Eye (tissue), 1 donor: ENCODE data around the gene CLPTM1L.
"Not testable (repeated sequence)": the region's sequence is repeated elsewhere in the genome, so short reads cannot be mapped to it uniquely, and the experiment has no call there.

Experiments used
- DNase-seq: peaks from one replicate; pipeline ENCODE4 v3.0.0-alpha.2; 2015

The CLPTM1L gene

GRCh38 chr5:1338506-1339070 lies 6.3 kb downstream of the CLPTM1L start:
- DNase-seq: no peak

- no peak for DNase-seq
Measured at GRCh38 chr5:1338196-1338490, 6.8 kb downstream of the CLPTM1L start.

GRCh38 chr5:1337489-1338195 lies 7.3 kb downstream of the CLPTM1L start:
- no peak for DNase-seq

- DNase-seq: no peak
Measured at GRCh38 chr5:1336749-1337488, 8.0 kb downstream of the CLPTM1L start.

- no peak for DNase-seq
Measured at GRCh38 chr5:1336106-1336561, 8.8 kb downstream of the CLPTM1L start.

- no peak for DNase-seq
Measured at GRCh38 chr5:1335540-1336095, 9.3 kb downstream of the CLPTM1L start.

- DNase-seq: no peak
Measured at GRCh38 chr5:1334831-1335539, 9.9 kb downstream of the CLPTM1L start.

- no peak for DNase-seq
Measured at GRCh38 chr5:1333986-1334385, 10.9 kb downstream of the CLPTM1L start.

GRCh38 chr5:1333286-1333685 lies 11.6 kb downstream of the CLPTM1L start:
- DNase-seq: not testable (repeated sequence)

- no peak for DNase-seq
Measured at GRCh38 chr5:1332461-1333001, 12.4 kb downstream of the CLPTM1L start.

- no peak for DNase-seq
Measured at GRCh38 chr5:1331861-1332405, 13.0 kb downstream of the CLPTM1L start.

- no peak for DNase-seq
Measured at GRCh38 chr5:1330847-1331831, 13.8 kb downstream of the CLPTM1L start.

- DNase-seq: no peak
Measured at GRCh38 chr5:1330146-1330846, 14.6 kb downstream of the CLPTM1L start.

- no peak for DNase-seq
Measured at GRCh38 chr5:1329111-1329579, 15.8 kb downstream of the CLPTM1L start.

- not testable (repeated sequence) for DNase-seq
Measured at GRCh38 chr5:1328237-1329110, 16.4 kb downstream of the CLPTM1L start.

GRCh38 chr5:1326901-1327756 lies 17.8 kb downstream of the CLPTM1L start:
- not testable (repeated sequence) for DNase-seq

- DNase-seq: not testable (repeated sequence)
Measured at GRCh38 chr5:1326532-1326875, 18.4 kb downstream of the CLPTM1L start.

GRCh38 chr5:1325870-1326531 lies 18.9 kb downstream of the CLPTM1L start:
- no peak for DNase-seq
